HEK293 (cell line): ENCODE data around the gene ENKD1.

Experiments used
- CTCF ChIA-PET: fragments of 350-600 bp; formaldehyde crosslinking; extraction: SDS; loops from one replicate; lab custom pipeline; 2021; ENCODE audit warnings: antibody characterized with exemption; lab: Yijun Ruan, JAX
- POLR2A ChIA-PET: fragments of 300-600 bp; formaldehyde crosslinking; extraction: SDS; loops from one replicate; lab custom pipeline; 2020; ENCODE audit warnings: antibody characterized with exemption, inconsistent platforms; lab: Yijun Ruan, JAX
- H3K27ac ChIP-seq: fragments of 200-500 bp; sonication (Bioruptor generic); 2 replicates; pipeline ENCODE4 v1.5.1; 2014; ENCODE audit warnings: low read depth, low read length, control low read depth, inconsistent platforms; ENCODE audit errors: extremely low read depth
- H3K36me3 ChIP-seq, 2 experiments: fragments of 200-500 bp in 1 of 2; sonication (Bioruptor generic) in 1 of 2; 1 replicate in 1 of 2; 2 replicates in 1 of 2; pipeline ENCODE4 v1.5.1; 2014 to 2017; ENCODE audit warnings: inconsistent platforms in 2 of 2, low read length in 2 of 2; ENCODE audit not compliant: control insufficient read depth in 2 of 2, insufficient read depth in 1 of 2
- H3K4me1 ChIP-seq: fragments of 200-500 bp; sonication (Bioruptor generic); 2 replicates; pipeline ENCODE4 v1.5.1; 2014; ENCODE audit warnings: mild to moderate bottlenecking, low read length, inconsistent platforms; ENCODE audit not compliant: control insufficient read depth, insufficient read depth
- H3K4me3 ChIP-seq: 2 replicates; pipeline ENCODE4 v1.5.1; 2011; ENCODE audit warnings: low read depth, mild to moderate bottlenecking, control low read depth, low read length, moderate library complexity
- H3K9me3 ChIP-seq: fragments of 200-500 bp; sonication (Bioruptor generic); 2 replicates; pipeline ENCODE4 v1.5.1; 2014; ENCODE audit warnings: low read depth, low read length, inconsistent platforms; ENCODE audit not compliant: control insufficient read depth, insufficient read depth
- GFI1B ChIP-seq: fragments of 450-650 bp; formaldehyde crosslinking; IDR thresholded peaks from 2 replicates; pipeline ENCODE4 v1.5.1; 2016; ENCODE audit warnings: missing biosample characterization, missing genetic modification characterization
- GLIS1 ChIP-seq: fragments of 450-650 bp; formaldehyde crosslinking; IDR thresholded peaks from 2 replicates; pipeline ENCODE4 v1.5.1; 2016; ENCODE audit warnings: missing biosample characterization, missing genetic modification characterization
- GLIS2 ChIP-seq: fragments of 450-650 bp; formaldehyde crosslinking; IDR thresholded peaks from 2 replicates; pipeline ENCODE4 v1.5.1; 2016; ENCODE audit warnings: missing biosample characterization, missing genetic modification characterization
- HOXC10 ChIP-seq: sonication (generic); formaldehyde crosslinking; IDR thresholded peaks from 2 replicates; pipeline ENCODE4 v1.8.1; 2023; ENCODE audit warnings: mild to moderate bottlenecking, missing genetic modification reagents
- IKZF3 ChIP-seq: fragments of 450-650 bp; IDR thresholded peaks from 2 replicates; pipeline ENCODE4 v1.5.0; 2018; ENCODE audit warnings: missing biosample characterization, mild to moderate bottlenecking, missing genetic modification characterization, moderate library complexity
- PRDM10 ChIP-seq: fragments of 450-650 bp; formaldehyde crosslinking; IDR thresholded peaks from 2 replicates; pipeline ENCODE4 v1.5.1; 2016; ENCODE audit warnings: missing biosample characterization, missing genetic modification characterization
- REST ChIP-seq: fragments of 450-650 bp; formaldehyde crosslinking; IDR thresholded peaks from 2 replicates; pipeline ENCODE4 v1.5.1; 2016; ENCODE audit warnings: missing biosample characterization, missing genetic modification characterization
- SALL2 ChIP-seq: fragments of 450-650 bp; formaldehyde crosslinking; IDR thresholded peaks from 2 replicates; pipeline ENCODE4 v1.5.0; 2017; ENCODE audit warnings: missing biosample characterization, mild to moderate bottlenecking, missing genetic modification characterization, borderline replicate concordance
- SP2 ChIP-seq: fragments of 450-650 bp; formaldehyde crosslinking; IDR thresholded peaks from 2 replicates; pipeline ENCODE4 v1.5.1; 2016; ENCODE audit warnings: missing biosample characterization, missing genetic modification characterization
- ZBTB17 ChIP-seq: fragments of 450-650 bp; formaldehyde crosslinking; IDR thresholded peaks from 2 replicates; pipeline ENCODE4 v1.5.1; 2016; ENCODE audit warnings: missing biosample characterization, missing genetic modification characterization
- ZBTB8A ChIP-seq: fragments of 450-650 bp; formaldehyde crosslinking; IDR thresholded peaks from 2 replicates; pipeline ENCODE4 v1.5.1; 2016; ENCODE audit warnings: missing biosample characterization, missing genetic modification characterization
- ZNF133 ChIP-seq: fragments of 450-650 bp; formaldehyde crosslinking; IDR thresholded peaks from 2 replicates; pipeline ENCODE4 v1.5.1; 2016; ENCODE audit warnings: missing biosample characterization, missing genetic modification characterization
- ZNF292 ChIP-seq: fragments of 450-650 bp; formaldehyde crosslinking; IDR thresholded peaks from 2 replicates; pipeline ENCODE4 v1.5.1; 2016; ENCODE audit warnings: low read depth, missing biosample characterization, missing genetic modification characterization, borderline replicate concordance
- ZNF366 ChIP-seq: fragments of 450-650 bp; formaldehyde crosslinking; conservative IDR thresholded peaks from 2 replicates; pipeline ENCODE4 v1.5.1; 2016; ENCODE audit warnings: missing biosample characterization, missing genetic modification characterization
- ZNF423 ChIP-seq: fragments of 450-650 bp; formaldehyde crosslinking; IDR thresholded peaks from 2 replicates; pipeline ENCODE4 v1.5.1; 2016; ENCODE audit warnings: missing biosample characterization, missing genetic modification characterization
- ZNF473 ChIP-seq: fragments of 450-650 bp; formaldehyde crosslinking; IDR thresholded peaks from 2 replicates; pipeline ENCODE4 v1.5.1; 2017; ENCODE audit warnings: missing biosample characterization, missing genetic modification characterization
- ZNF561 ChIP-seq: fragments of 450-650 bp; IDR thresholded peaks from 2 replicates; pipeline ENCODE4 v1.5.1; 2018; ENCODE audit warnings: missing biosample characterization, missing genetic modification characterization, borderline replicate concordance
- ZNF610 ChIP-seq: fragments of 450-650 bp; formaldehyde crosslinking; IDR thresholded peaks from 2 replicates; pipeline ENCODE4 v1.5.1; 2016; ENCODE audit warnings: missing biosample characterization, missing genetic modification characterization, borderline replicate concordance
- ZNF658 ChIP-seq: fragments of 450-650 bp; formaldehyde crosslinking; IDR thresholded peaks from 2 replicates; pipeline ENCODE4; 2016; ENCODE audit warnings: missing biosample characterization, missing genetic modification characterization
- ZNF692 ChIP-seq: fragments of 450-650 bp; formaldehyde crosslinking; IDR thresholded peaks from 2 replicates; pipeline ENCODE4 v1.5.1; 2016; ENCODE audit warnings: missing biosample characterization, missing genetic modification characterization
- ZNF701 ChIP-seq: fragments of 450-650 bp; formaldehyde crosslinking; IDR thresholded peaks from 2 replicates; pipeline ENCODE4 v1.5.1; 2016; ENCODE audit warnings: missing biosample characterization, missing genetic modification characterization

Gene ENKD1

GRCh38 chr16:67661101-67661761 is 5.3 kb downstream of the ENKD1 start:
- Histone ChIP-seq H3K9me3 (no peaks in the 10 kb centered on the region), H3K4me3 (peak overlapping the region; percentile 38), H3K4me1 (0 out of 2 replicates have a peak, but pooled peaks cover 4% of the 10 kb centered on the region), H3K27ac (no peak overlapping the region), H3K36me3 (peaks cover 0 to 67% of the 10 kb centered on the region in 2 experiments; a peak in 1 of 3 replicates)
- TF ChIP-seq ZNF658 (no peak), PRDM10 (tag by site-specific recombination) (no peak), REST (tag by site-specific recombination) (peak; percentile 97), SALL2 (tag by site-specific recombination) (no peak), ZBTB8A (tag by site-specific recombination) (no peak), GLIS1 (no peak), ZNF292 (tag by site-specific recombination) (no peak), IKZF3 (tag by site-specific recombination) (0 out of 2 replicates have a peak, but pooled peaks have one; percentile 31), GFI1B (tag by site-specific recombination) (no peak), ZNF692 (tag by site-specific recombination) (no peak), ZNF423 (tag by site-specific recombination) (no peak), ZNF366 (peak; percentile 67; the same call in 1 of the 2 replicates), ZNF701 (tag by site-specific recombination) (no peak), SP2 (tag by site-specific recombination) (no peak), GLIS2 (tag by site-specific recombination) (no peak)
- CTCF ChIA-PET, result interaction anchor here (0.6 to 1.0 kb wide), 2 partner anchors 12 to 140 kb away, joined by 3 to 4 read pairs; no protein-coding TSS in a partner anchor
- POLR2A ChIA-PET, result interaction anchor here (0.7 to 2.0 kb wide), 6 partner anchors 9 to 185 kb away, joined by 3 to 20 read pairs (median 7); partner anchors contain the start of genes CARMIL2, CTCF, GFOD2 and NUTF2

- Histone ChIP-seq H3K27ac (peak within 1 kb of the TSS; percentile 75), H3K4me3 (peak within 1 kb of the TSS; percentile 78), H3K9me3 (no peaks in the 10 kb centered on the region), H3K4me1 (0 out of 2 replicates have a peak, but pooled peaks cover 4% of the 10 kb centered on the region), H3K36me3 (peaks cover 0 to 72% of the 10 kb centered on the region in 2 experiments; a peak in 1 of 3 replicates)
- ChIA-PET POLR2A (interaction anchor here (0.8 to 2.0 kb wide), 12 partner anchors 9 to 424 kb away, joined by 3 to 20 read pairs (median 5); partner anchors contain the start of genes CARMIL2, CTCF, GFOD2 and NUTF2), CTCF (interaction anchor here (0.7 to 3.0 kb wide), 6 partner anchors 12 to 331 kb away, joined by 3 to 19 read pairs (median 4); partner anchors contain the start of gene CARMIL2)
- TF ChIP-seq HOXC10 (CRISPR knock-in tag) (no peak), ZNF610 (tag by site-specific recombination) (0 out of 2 replicates have a peak, but pooled peaks have one; percentile 42), PRDM10 (tag by site-specific recombination) (peak; percentile 98), ZNF133 (tag by site-specific recombination) (no peak), ZNF473 (tag by site-specific recombination) (no peak), ZNF561 (tag by site-specific recombination) (peak; percentile 57; the same call in 1 of the 2 replicates), ZBTB17 (tag by site-specific recombination) (peak; percentile 66)
Measured at GRCh38 chr16:67660564-67661028, 6.0 kb downstream of the ENKD1 start, which contains the start of gene PARD6A. Gene PARD6A (plus strand): TSS chr16:67660960. CDS start chr16:67661039, 79 bp downstream.
